GM19099 (cell line): ENCODE results near the gene AKR1B15.

ENCODE experiments used
- POLR2A ChIP-seq: IDR thresholded peaks from 3 replicates; pipeline ENCODE4 v1.6.1; 2011; ENCODE audit warnings: low read depth; ENCODE audit not compliant: insufficient read length; ENCODE audit errors: extremely low read depth

AKR1B15 gene

DNA sequence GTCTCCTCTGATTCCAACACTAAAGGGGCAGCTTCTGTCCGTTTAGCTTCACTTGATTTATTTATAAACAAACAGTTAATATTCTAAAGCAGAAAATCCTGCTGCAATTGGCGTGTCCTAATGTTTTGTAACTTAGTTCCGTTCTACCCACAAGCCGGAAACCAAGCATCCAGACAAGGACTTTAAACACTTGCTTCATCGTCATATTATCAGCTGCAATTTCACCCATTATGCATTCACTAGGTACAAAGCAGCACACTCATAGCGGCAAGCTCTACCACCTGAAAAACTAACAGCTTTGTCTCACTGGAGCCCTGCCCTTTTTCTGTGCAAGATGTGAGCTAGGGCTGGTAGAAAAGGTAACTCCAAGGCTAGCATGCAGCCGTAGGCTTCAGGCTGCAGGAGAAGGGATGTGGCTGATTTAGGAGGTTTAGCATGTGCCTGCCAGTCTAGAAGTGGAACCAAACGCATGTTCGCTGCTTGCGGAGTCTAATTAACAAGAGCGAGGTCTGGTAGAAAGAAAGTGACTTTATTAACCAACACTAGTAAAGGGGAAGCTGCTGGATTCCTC lies 54.1 kb downstream of the AKR1B15 start:
- no peak for TF ChIP-seq POLR2A

- no peak for TF ChIP-seq POLR2A
Measured at GRCh38 chr7:134605978-134606923, 57.3 kb downstream of the AKR1B15 start.

DNA sequence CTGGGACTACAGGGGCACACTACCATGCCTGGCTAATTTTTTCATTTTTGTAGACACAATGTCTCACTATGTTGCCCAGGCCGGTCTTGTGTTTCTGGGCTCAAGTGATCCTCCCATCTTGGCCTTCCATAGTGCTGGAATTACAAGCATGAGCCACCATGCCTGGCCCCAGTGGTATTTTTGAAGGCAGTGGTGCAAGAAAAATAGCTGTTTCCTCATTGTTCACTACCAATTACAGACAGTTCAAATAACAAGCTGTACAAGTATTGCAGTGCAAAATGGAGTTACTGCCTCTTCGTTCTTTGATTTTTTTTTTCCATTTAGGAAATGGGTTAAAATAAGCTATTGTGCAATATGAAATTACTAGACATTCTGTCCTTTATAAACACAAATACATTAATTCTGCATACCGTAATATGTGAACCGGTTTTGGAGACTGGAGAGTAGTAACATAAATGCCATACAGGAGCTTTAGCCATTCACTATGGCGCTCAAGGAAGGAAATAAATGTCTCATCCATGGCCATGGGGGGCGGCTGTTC lies 62.8 kb downstream of the AKR1B15 start:
- TF ChIP-seq POLR2A: no peak

GRCh38 chr7:134612197-134612596 lies 63.3 kb downstream of the AKR1B15 start:
- TF ChIP-seq POLR2A: no peak

DNA sequence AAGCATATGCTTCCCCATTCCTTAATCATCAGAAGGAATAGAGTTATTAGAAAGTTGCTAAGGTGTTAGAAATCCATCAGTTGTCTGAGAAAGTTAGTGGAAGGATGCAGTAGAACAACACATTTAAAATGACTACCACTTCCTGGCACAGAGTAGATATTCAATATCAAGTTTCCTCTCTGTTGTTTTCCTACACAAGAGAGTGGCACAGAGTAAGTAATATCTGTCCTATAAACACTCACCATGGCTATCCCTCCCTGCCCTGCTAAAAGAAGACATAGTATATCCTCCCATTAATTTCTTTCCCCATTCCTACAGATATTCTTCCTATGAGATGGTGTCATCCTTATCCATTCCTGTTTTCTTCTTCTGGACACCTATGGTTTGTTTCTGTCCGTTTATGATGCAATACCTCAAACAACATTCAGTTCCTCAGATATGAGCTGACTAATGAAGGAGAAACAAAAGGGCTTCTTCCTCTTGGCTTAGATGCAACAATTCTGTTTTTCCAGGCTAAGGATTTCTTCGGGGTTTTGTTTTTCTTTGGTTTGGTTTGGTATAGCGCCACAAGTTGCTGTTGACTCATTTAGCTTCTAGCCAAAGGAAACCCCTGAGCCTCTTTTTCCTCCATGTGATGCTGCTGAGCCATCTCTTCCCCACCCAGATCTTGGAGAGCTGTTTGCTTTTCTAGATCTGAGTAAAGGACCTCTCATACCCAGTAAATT lies 64.9 kb downstream of the AKR1B15 start:
- TF ChIP-seq POLR2A: no peak

GRCh38 chr7:134616611-134617010 lies 67.7 kb downstream of the AKR1B15 start:
- TF ChIP-seq POLR2A: no peak

- TF ChIP-seq POLR2A: no peak
Measured at GRCh38 chr7:134618756-134619530, 70.0 kb downstream of the AKR1B15 start.

- no peak for TF ChIP-seq POLR2A
Measured at GRCh38 chr7:134619627-134620331, 70.9 kb downstream of the AKR1B15 start.

DNA sequence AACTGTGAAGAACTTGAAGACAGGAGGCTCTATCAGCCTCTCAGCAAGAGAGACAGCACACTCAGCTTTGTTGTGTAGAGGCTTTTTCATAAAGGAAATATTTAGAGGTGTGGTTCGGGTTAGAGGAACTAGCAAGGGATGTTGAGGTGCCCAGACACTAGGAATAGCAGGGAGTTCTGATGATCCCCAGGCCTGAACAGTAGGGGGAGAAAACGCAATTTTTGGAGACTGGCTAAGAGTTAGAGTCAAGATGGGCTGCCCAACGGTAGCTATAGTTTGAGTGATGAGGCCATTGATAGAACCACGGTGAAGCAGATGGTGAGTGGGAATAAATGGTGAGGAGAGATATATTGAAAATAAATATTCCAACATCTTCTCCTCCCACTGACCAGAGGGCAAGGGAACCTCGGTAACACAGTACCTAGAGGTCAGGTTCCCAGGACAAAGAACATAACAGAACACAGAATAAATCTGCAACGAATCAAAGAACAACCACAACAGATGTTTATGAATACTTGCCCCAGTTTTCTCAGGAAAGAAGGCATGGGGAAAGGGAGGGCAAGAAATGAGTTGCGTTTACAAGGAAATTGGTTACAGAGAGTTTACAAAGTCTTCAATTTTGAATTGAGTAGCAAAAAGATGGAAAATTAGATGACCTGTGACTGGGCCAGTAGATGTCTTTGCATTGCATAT lies 73.5 kb downstream of the AKR1B15 start:
- TF ChIP-seq POLR2A: no peak

- no peak for TF ChIP-seq POLR2A
Measured at GRCh38 chr7:134623193-134623592, 74.3 kb downstream of the AKR1B15 start.

GRCh38 chr7:134625550-134625949 lies 76.6 kb downstream of the AKR1B15 start:
- TF ChIP-seq POLR2A: no peak

DNA sequence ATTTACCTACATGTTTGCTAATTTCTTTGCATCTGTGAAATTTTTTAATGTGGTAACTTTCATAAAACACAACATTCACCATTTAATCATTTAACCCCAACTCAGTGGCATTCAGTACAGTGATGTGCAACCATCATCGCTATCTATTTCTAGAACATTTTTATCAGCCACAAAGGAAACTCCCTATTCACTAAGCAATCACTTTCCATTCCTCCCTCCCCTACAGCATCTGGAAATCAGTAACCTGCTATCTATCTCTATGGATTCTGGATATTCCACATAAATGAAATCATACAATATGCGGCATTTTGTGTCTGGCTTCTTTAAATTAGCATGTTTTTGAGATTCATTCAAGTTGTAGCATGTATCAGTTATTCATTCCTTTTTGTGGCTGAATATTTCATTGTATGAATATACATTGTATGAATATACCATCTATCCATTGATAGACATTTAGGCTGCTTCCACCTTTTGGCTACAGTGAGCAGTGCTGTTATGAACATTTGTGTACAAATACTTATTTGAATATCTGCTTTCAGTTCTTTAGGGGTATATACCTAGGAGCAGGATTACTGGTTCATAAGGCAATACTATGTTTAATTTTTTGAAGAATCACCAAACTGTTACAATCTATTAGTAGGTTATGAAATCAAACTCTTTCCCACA lies 78.3 kb downstream of the AKR1B15 start:
- TF ChIP-seq POLR2A: no peak

DNA sequence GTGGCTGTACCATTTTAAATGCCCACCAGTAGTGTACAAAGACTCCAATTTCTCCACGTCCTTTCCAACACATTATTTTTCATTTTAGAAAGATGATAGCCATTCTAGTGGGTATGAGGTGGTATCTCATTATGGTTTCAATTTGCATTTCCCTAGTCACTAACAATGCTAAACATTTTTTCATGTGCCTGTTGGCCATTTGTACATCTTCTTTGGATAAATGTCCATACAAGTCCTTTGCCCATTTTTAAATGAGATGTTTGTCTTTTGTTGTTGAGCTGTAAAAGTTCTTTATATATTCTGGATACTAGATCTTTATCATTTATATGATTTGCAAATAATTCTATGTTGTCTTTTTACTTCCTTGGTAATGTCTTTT lies 78.9 kb downstream of the AKR1B15 start:
- TF ChIP-seq POLR2A: no peak
